Measurements from ENCODE around the gene NKTR. TPM values are rescaled to one million over a fixed set of nuclear protein-coding genes. Genes with fewer than 3 reads are reported as not detected.

The NKTR gene
- total and polyA plus RNA-seq, 9 of the 15 experiments (the other 6 are each of a cell fraction or from before 2014, with no cell fraction given), result 19.7 to 123 (median 92.6) TPM

GRCh38 chr3:42652611-42653302 lies 52.3 kb downstream of the NKTR start (continued):
- TF ChIP-seq POLR2AphosphoS5 (IDR thresholded peaks at IDR 0.05; ENCODE audit: control insufficient read depth, insufficient read depth, low read depth, low read length), result peak; percentile 71
- peak; percentile 44 for TF ChIP-seq ARID1B (IDR thresholded peaks at IDR 0.05)
- peak; percentile 38; the same call in 1 of the 2 replicates for TF ChIP-seq ZKSCAN3 (CRISPR knock-in tag; IDR thresholded peaks at IDR 0.05)
- peak; percentile 54; the same call in 1 of the 2 replicates for TF ChIP-seq JUN (IDR thresholded peaks at IDR 0.05; ENCODE audit: borderline replicate concordance, low read depth, low read length)
- TF ChIP-seq JUN (CRISPR knock-in tag; IDR thresholded peaks at IDR 0.05; ENCODE audit: borderline replicate concordance), result no peak
- no peak for TF ChIP-seq CC2D1A (IDR thresholded peaks at IDR 0.05)

GRCh38 chr3:42653303-42653559 lies 52.7 kb downstream of the NKTR start:
- POLR2A ChIA-PET, result interaction anchor here (0.7 to 4.0 kb wide), 5 partner anchors 12 to 52 kb away, joined by 3 to 37 read pairs (median 3); no protein-coding TSS in a partner anchor
- Histone ChIP-seq H3K27ac (ENCODE audit: extremely low read depth, low read depth, low read length) (peak overlapping the region; percentile 37; the same call in 2 of the 3 replicates), H2AFZ (ENCODE audit: low read depth, low read length) (peak overlapping the region; percentile 85), H3K9ac (ENCODE audit: insufficient read depth in 1 of 2, low read depth in 2 of 2, low read length in 2 of 2) (peak overlapping the region; percentile 65 to 94; a peak in 3 of 4 replicates), H3K27me3 (ENCODE audit: control insufficient read depth in 2 of 2, insufficient read depth in 2 of 2, low read length in 2 of 2) (no peaks in the 10 kb centered on the region), H3K4me3 (peak overlapping the region; percentile 53; the same call in 1 of the 2 replicates), H3K79me2 (ENCODE audit: control insufficient read depth, insufficient read depth, low read length) (no peaks in the 10 kb centered on the region), H3K9me3 (replicated peaks; ENCODE audit: control insufficient read depth, insufficient read depth, low read depth, low read length) (no peaks in the 10 kb centered on the region), H4K20me1 (replicated peaks; ENCODE audit: control insufficient read depth, insufficient read depth, low read length) (no peaks in the 10 kb centered on the region), H3K4me1 (replicated peaks in 1 of 2; ENCODE audit: control insufficient read depth in 2 of 2, insufficient read depth in 2 of 2, low read length in 2 of 2) (peaks cover 16 to 45% of the 10 kb centered on the region in 2 experiments), H3K36me3 (ENCODE audit: control insufficient read depth, insufficient read depth, low read length) (peaks cover 10% of the 10 kb centered on the region), H3K9me1 (ENCODE audit: control insufficient read depth, insufficient read depth, low read length) (peaks cover 4% of the 10 kb centered on the region), H3K4me2 (ENCODE audit: insufficient read depth, low read length) (peak overlapping the region; percentile 78)
- DNase-seq (ENCODE audit: extremely low read depth in 1 of 4, low spot score in 3 of 4) (no peak), FAIRE-seq (no peak), ATAC-seq (no peak)
- BruUV-seq (replicated peaks), result no TSS peak
- CTCF ChIA-PET (ENCODE audit: low intra/inter-chr PET ratio), result no interaction called here
- 75% methylated on average over 3 of the region's 3 CpGs for WGBS (ENCODE audit: insufficient coverage, low coverage, missing lambda C conversion rate)
- TF ChIP-seq RFX5 (IDR thresholded peaks at IDR 0.05; ENCODE audit: low read depth, low read length), result no peak
- peak; percentile 33 for TF ChIP-seq KDM5B (IDR thresholded peaks at IDR 0.05; ENCODE audit: insufficient replicate concordance, low read depth, low read length)
- TF ChIP-seq SPI1 (IDR thresholded peaks at IDR 0.05; ENCODE audit: borderline replicate concordance, low read depth, low read length), result no peak
- no peak for TF ChIP-seq CREB1 (IDR thresholded peaks at IDR 0.05)
- TF ChIP-seq CREB1 (CRISPR knock-in tag; IDR thresholded peaks at IDR 0.05), result peak; percentile 43; the same call in 1 of the 2 replicates
- TF ChIP-seq USF1 (CRISPR knock-in tag; IDR thresholded peaks at IDR 0.05), result 0 out of 2 replicates have a peak, but pooled peaks have one; percentile 16
- TF ChIP-seq FOXA3 (CRISPR knock-in tag; conservative IDR thresholded peaks at IDR 0.05 in 1 of 2, IDR thresholded peaks at IDR 0.05 in 1 of 2), result 0 out of 4 replicates have a peak, but pooled peaks of 1 of the 2 experiments have one; percentile 58
- peak; percentile 9; the same call in 1 of the 2 replicates for TF ChIP-seq RBFOX2 (IDR thresholded peaks at IDR 0.05; ENCODE audit: low read depth, low read length)
- peak; percentile 29; the same call in 1 of the 2 replicates for TF ChIP-seq ARID4B (CRISPR knock-in tag; IDR thresholded peaks at IDR 0.05)
- in situ Hi-C loops (cut with MboI) (loop anchor here (5.0 kb wide), 1 partner anchor 94 kb away; no protein-coding TSS in a partner anchor), intact Hi-C loops (cut with micrococcal nuclease) (loop anchor here (5.0 kb wide), 1 partner anchor 71 kb away; the partner anchor contains the start of gene SEC22C)

Measured in K562 (cell line).